SK-N-SH treated with all-trans-retinoic acid at 6 μM for 48 hours (cell line): ENCODE results near the gene RILPL1.

Experiments
- ARNTL ChIP-seq: fragments of 450-650 bp; formaldehyde crosslinking; IDR thresholded peaks from 2 replicates; pipeline ENCODE4 v1.5.0; 2020; ENCODE audit warnings: low read depth, mild to moderate bottlenecking, moderate library complexity, borderline replicate concordance
- BACH2 ChIP-seq: fragments of 250-450 bp; sonication (Bioruptor Pico); IDR thresholded peaks from 2 replicates; pipeline ENCODE4 v1.9.0; 2021; ENCODE audit warnings: mild to moderate bottlenecking, borderline replicate concordance
- CREB5 ChIP-seq: fragments of 250-450 bp; sonication (Bioruptor Pico); IDR thresholded peaks from 2 replicates; pipeline ENCODE4 v1.5.1; 2020; ENCODE audit warnings: low read depth, mild to moderate bottlenecking, moderate library complexity
- CSRNP3 ChIP-seq: fragments of 250-450 bp; sonication (Bioruptor Pico); IDR thresholded peaks from 2 replicates; pipeline ENCODE4 v1.5.1; 2021; ENCODE audit warnings: mild to moderate bottlenecking, moderate library complexity
- ESRRG ChIP-seq: fragments of 250-450 bp; sonication (Bioruptor Pico); IDR thresholded peaks from 2 replicates; pipeline ENCODE4 v1.6.1; 2021; ENCODE audit warnings: mild to moderate bottlenecking
- PATZ1 ChIP-seq: fragments of 250-450 bp; sonication (Bioruptor Pico); IDR thresholded peaks from 2 replicates; pipeline ENCODE4 v1.8.0; 2020; ENCODE audit warnings: mild to moderate bottlenecking, moderate library complexity, borderline replicate concordance
- POU6F1 ChIP-seq: fragments of 250-450 bp; sonication (Bioruptor Pico); IDR thresholded peaks from 2 replicates; pipeline ENCODE4 v1.8.0; 2021; ENCODE audit warnings: low read depth, mild to moderate bottlenecking, moderate library complexity, borderline replicate concordance
- TSHZ2 ChIP-seq: fragments of 250-450 bp; sonication (Bioruptor Pico); IDR thresholded peaks from 2 replicates; pipeline ENCODE4 v1.5.0; 2020; ENCODE audit warnings: mild to moderate bottlenecking, moderate library complexity
- ZC3H10 ChIP-seq: fragments of 250-450 bp; sonication (Bioruptor Pico); IDR thresholded peaks from 2 replicates; pipeline ENCODE4 v1.5.1; 2021; ENCODE audit warnings: mild to moderate bottlenecking, moderate library complexity
- ZFP3 ChIP-seq: fragments of 250-450 bp; sonication (Bioruptor Pico); IDR thresholded peaks from 2 replicates; pipeline ENCODE4 v1.5.0; 2020; ENCODE audit warnings: mild to moderate bottlenecking, moderate library complexity
- ZFP30 ChIP-seq: fragments of 450-650 bp; formaldehyde crosslinking; IDR thresholded peaks from 2 replicates; pipeline ENCODE4 v1.5.0; 2022; ENCODE audit warnings: mild to moderate bottlenecking, moderate library complexity
- ZNF70 ChIP-seq: fragments of 450-650 bp; formaldehyde crosslinking; IDR thresholded peaks from 2 replicates; pipeline ENCODE4 v1.5.0; 2020; ENCODE audit warnings: mild to moderate bottlenecking, moderate library complexity

GRCh38 chr12:123444092-123445026 lies 89.2 kb downstream of the RILPL1 start:
- TF ChIP-seq ZC3H10 (CRISPR knock-in tag) = no peak
- TF ChIP-seq ZFP30 (CRISPR knock-in tag) = no peak
- TF ChIP-seq ZFP3 = no peak
- TF ChIP-seq TSHZ2 (CRISPR knock-in tag) = no peak
- TF ChIP-seq PATZ1 (CRISPR knock-in tag) = no peak
- TF ChIP-seq ESRRG (CRISPR knock-in tag) = no peak
- TF ChIP-seq CSRNP3 = no peak
- no peak for TF ChIP-seq POU6F1 (CRISPR knock-in tag)
- TF ChIP-seq ARNTL (CRISPR knock-in tag) = no peak
- TF ChIP-seq CREB5 = no peak
- TF ChIP-seq ZNF70 (CRISPR knock-in tag) = no peak
- TF ChIP-seq BACH2 (CRISPR knock-in tag) = no peak
